GM12865 (cell line): ENCODE results near the gene CDH23.

ENCODE experiments used
- DNase-seq: peaks from one replicate; pipeline ENCODE4 v3.0.0; 2010; ENCODE audit warnings: low read depth
- H3K4me3 ChIP-seq: 2 replicates; pipeline ENCODE4 v1.5.1; 2011; ENCODE audit warnings: mild to moderate bottlenecking, low read depth, low read length, control low read depth
- TF ChIP-seq, protein P1 (sequence below): IDR thresholded peaks from 2 replicates; pipeline ENCODE4 v1.5.1; 2011; ENCODE audit warnings: low read length, control low read depth, low read depth, inconsistent platforms; ENCODE audit not compliant: insufficient read depth; ENCODE audit errors: missing control alignments

Gene CDH23

GRCh38 chr10:71461457-71461856, 64.7 kb downstream of the CDH23 start:
- TF ChIP-seq, protein P1, sequence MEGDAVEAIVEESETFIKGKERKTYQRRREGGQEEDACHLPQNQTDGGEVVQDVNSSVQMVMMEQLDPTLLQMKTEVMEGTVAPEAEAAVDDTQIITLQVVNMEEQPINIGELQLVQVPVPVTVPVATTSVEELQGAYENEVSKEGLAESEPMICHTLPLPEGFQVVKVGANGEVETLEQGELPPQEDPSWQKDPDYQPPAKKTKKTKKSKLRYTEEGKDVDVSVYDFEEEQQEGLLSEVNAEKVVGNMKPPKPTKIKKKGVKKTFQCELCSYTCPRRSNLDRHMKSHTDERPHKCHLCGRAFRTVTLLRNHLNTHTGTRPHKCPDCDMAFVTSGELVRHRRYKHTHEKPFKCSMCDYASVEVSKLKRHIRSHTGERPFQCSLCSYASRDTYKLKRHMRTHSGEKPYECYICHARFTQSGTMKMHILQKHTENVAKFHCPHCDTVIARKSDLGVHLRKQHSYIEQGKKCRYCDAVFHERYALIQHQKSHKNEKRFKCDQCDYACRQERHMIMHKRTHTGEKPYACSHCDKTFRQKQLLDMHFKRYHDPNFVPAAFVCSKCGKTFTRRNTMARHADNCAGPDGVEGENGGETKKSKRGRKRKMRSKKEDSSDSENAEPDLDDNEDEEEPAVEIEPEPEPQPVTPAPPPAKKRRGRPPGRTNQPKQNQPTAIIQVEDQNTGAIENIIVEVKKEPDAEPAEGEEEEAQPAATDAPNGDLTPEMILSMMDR: no peak
- no peak overlapping the region for H3K4me3 ChIP-seq
- no peak for DNase-seq

DNA sequence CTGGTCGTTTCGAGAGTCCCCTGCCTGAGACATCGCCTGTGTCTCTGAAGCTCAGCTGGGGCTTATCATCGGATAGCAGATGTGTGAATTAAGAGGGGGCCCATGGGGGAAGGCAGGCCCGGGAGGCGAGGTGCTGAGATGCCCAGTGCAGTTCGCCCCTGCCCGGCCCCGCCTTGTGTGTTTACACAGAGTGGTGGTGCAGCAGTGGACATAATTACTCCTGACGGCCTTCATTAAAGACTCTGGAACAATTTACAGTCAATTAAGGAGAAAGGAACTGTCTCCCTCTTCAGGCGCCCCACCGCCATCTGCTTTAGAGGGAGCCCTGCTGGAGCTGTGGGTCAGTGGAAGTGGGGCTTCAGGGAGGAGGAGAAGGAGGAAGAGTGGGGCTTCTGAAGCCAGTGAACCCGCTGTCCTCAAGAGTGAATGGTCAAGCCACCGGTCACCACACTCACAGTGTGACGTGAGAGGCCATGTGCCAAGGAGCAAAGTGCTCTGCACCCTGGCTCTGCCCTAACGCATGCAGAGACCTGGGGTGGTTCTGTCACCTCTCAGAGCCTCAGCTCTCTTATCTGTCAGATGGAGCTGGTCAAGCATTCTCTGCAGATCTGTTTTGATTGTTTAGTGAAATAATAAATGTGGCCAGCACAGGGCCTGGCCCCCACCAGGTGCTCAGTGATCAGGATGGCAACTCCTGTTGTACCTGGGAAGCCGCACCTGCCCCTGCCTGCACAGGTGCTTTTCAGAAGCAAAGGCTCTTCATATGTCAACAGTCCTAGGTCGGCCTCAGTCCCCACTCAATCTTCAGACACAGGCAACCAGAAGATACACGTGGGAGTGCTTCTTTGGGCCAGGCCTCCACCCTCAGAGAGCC, 65.6 kb downstream of the CDH23 start:
- H3K4me3 ChIP-seq: no peak overlapping the region
- DNase-seq: no peak
- TF ChIP-seq, protein P1: no peak

DNA sequence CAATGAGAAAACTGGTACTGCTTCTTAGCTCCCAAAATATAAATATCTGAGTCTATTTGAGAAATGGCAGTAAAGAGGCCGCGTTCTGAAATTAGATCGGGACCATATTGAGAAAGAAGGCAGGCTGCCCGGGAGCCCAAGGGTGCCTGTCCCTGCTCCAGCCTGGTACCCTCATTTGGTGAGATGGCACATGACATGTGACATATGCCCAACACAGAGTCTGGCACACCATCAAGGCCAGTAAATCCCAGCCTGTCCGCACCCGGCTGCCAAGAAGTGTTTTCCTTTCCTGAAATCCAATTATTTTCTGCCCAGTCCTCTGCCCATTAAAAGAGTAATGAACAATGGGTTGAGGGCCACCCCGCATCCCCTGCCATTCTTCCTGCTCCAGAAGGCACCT, 66.4 kb downstream of the CDH23 start:
- H3K4me3 ChIP-seq: no peak overlapping the region
- TF ChIP-seq, protein P1: no peak
- DNase-seq: no peak

DNA sequence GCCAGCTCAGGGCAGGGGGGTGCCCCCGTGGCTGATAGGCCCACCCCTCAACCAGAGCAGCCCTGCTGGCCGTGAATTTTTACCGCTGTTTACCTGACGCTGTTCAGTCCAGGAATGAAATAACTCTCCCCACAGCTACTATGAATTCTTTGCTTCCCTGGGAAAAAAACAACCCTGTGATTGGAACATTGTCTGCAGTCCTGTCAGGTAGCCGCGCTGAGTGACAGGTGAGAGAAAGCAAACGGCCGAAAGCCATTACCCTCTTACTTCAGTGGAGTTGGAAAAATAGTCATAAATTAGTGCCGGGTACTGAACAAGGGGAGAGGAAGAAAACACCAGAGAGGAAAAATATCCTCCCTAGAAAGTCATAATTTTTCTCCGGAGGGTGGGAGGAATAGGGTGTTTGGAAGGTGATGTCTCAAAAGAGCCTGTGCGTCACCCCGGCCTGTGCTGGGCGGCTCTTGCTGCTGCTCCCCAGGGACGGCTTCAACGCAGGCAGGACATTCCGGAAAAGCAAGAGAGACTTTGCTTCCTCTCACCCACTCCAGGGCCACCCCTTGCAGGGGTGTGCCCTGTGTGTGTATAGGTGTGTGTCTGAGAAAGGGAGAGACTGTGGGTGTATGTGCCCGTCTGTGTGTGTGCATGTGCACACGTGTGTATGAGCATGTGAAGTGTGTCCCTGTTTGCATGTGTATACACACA, 69.0 kb downstream of the CDH23 start:
- H3K4me3 ChIP-seq: no peak overlapping the region
- TF ChIP-seq, protein P1: no peak
- DNase-seq: no peak

DNA sequence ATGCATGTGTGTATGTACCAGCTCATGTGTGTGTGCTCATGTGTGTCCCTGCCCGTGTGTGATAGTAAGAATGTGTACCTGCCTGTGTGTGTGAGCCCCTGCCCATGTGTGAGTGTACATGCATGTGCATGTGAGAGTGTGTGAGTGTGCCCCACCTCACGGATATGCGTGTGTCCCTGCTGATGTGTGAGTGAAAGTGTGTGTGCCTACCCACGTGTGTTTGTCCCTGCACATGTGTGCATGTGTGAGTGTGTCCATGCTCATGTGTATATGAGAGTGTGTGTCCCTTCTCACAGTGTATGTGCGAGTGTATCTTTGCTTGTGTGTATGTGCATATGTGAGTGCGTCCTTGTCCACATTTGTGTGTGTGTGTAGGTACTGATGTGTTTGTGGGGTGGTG, 69.6 kb downstream of the CDH23 start:
- no peak overlapping the region for H3K4me3 ChIP-seq

DNA sequence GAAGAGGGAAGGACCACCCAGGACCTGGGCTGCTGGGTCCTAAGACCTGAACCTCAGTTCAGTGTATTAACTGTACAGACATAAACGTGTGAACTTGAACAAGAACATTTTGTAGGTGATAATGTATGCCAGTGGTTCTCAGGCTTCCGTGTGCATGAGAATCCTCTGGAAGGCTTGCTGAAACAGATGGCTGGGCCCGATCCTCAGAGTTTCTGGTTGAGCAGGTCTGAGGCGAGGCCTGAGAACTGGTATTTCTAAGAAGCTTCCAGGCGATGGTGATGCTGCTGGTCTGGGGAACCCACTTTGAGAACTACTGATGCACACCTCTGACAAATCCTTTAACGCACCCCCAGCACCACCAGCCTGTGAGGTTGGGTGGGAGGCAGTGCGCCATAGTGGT, 70.4 kb downstream of the CDH23 start:
- no peak overlapping the region for H3K4me3 ChIP-seq
- TF ChIP-seq, protein P1: no peak
- no peak for DNase-seq

More for the DNA sequence above, 69.6 kb downstream of the CDH23 start:
- TF ChIP-seq, protein P1: no peak
- no peak for DNase-seq
